ENCODE data around the gene PIK3AP1. TPM values are rescaled to one million over a fixed set of nuclear protein-coding genes. Genes with fewer than 3 reads are reported as not detected.

Gene PIK3AP1
- total and polyA plus RNA-seq, 2 of the 4 experiments (the other 2 are of a cell fraction) = under 0.01 to 0.14 TPM

- no peak overlapping the region for H3K56ac ChIP-seq (ENCODE audit: extremely low read depth, insufficient read depth, low read length)
- peaks cover 4% of the 10 kb centered on the region; the same call in 1 of the 2 replicates for H3K4me1 ChIP-seq (ENCODE audit: control insufficient read depth, insufficient read depth, low read length)
- WGBS, 2 experiments (ENCODE audit: extremely low coverage in 2 of 2, insufficient read length in 1 of 2) = 70% methylated on average over 2 of the region's 3 CpGs; no CpG with 5 or more reads in 1 of the 2 experiments
- H3K79me1 ChIP-seq (ENCODE audit: low read depth in 1 of 2, low read length in 2 of 2) = no peaks in the 10 kb centered on the region
- no peak overlapping the region for H3K27ac ChIP-seq (ENCODE audit: insufficient read depth, low read length)
- H2AFZ ChIP-seq (replicated peaks; ENCODE audit: low read length, poor library complexity) = no peak overlapping the region
- H2AK5ac ChIP-seq (ENCODE audit: low read depth, low read length) = no peak overlapping the region
- intact Hi-C loops (cut with micrococcal nuclease) (no loop called here), in situ Hi-C loops (cut with MboI; ENCODE audit: low sequenced_read_pairs) (no loop called here), dilution Hi-C loops (cut with HindIII; ENCODE audit: low sequenced_read_pairs, unreplicated experiment) (no loop called here)
- ATAC-seq (ENCODE audit: low read depth) (no peak), DNase-seq (no peak)
- no peak overlapping the region for H3K4me2 ChIP-seq (ENCODE audit: low read depth, low read length)
- no peak overlapping the region for H3K4ac ChIP-seq (ENCODE audit: low read depth, low read length)
- H3K27me3 ChIP-seq (ENCODE audit: control insufficient read depth, insufficient read depth, low read length) = peaks cover 3% of the 10 kb centered on the region
- H2BK5ac ChIP-seq (ENCODE audit: low read depth, low read length, poor library complexity, severe bottlenecking) = no peak overlapping the region
- H3K9me1 ChIP-seq (ENCODE audit: insufficient read depth, low read length) = peaks cover 5% of the 10 kb centered on the region
- H4K20me1 ChIP-seq (ENCODE audit: insufficient read depth, low read length) = no peaks in the 10 kb centered on the region
- no peak for TF ChIP-seq RAD21 (IDR thresholded peaks at IDR 0.05; ENCODE audit: low read length)
- no peak for TF ChIP-seq MAZ (IDR thresholded peaks at IDR 0.05; ENCODE audit: borderline replicate concordance, low read depth, low read length)
- TF ChIP-seq, protein P1, sequence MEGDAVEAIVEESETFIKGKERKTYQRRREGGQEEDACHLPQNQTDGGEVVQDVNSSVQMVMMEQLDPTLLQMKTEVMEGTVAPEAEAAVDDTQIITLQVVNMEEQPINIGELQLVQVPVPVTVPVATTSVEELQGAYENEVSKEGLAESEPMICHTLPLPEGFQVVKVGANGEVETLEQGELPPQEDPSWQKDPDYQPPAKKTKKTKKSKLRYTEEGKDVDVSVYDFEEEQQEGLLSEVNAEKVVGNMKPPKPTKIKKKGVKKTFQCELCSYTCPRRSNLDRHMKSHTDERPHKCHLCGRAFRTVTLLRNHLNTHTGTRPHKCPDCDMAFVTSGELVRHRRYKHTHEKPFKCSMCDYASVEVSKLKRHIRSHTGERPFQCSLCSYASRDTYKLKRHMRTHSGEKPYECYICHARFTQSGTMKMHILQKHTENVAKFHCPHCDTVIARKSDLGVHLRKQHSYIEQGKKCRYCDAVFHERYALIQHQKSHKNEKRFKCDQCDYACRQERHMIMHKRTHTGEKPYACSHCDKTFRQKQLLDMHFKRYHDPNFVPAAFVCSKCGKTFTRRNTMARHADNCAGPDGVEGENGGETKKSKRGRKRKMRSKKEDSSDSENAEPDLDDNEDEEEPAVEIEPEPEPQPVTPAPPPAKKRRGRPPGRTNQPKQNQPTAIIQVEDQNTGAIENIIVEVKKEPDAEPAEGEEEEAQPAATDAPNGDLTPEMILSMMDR (conservative IDR thresholded peaks at IDR 0.05; ENCODE audit: low read depth, low read length) = no peak
- TF ChIP-seq SMC3 (IDR thresholded peaks at IDR 0.05; ENCODE audit: low read depth, low read length) = no peak
- no peak for TF ChIP-seq CHD1 (IDR thresholded peaks at IDR 0.05; ENCODE audit: low read depth, low read length)
- TF ChIP-seq USF2 (IDR thresholded peaks at IDR 0.05; ENCODE audit: low read depth, low read length) = no peak
- H3K36me3 ChIP-seq (ENCODE audit: control insufficient read depth, insufficient read depth, low read length) = no peaks in the 10 kb centered on the region
- H3K23ac ChIP-seq (ENCODE audit: low read depth, low read length) = no peak overlapping the region
- no peak overlapping the region for H3K9ac ChIP-seq (ENCODE audit: low read depth, low read length)
- H2AK9ac ChIP-seq (replicated peaks; ENCODE audit: low read depth, low read length, poor library complexity) = no peak overlapping the region
- H3K18ac ChIP-seq (ENCODE audit: low read depth, low read length) = no peak overlapping the region
- no peaks in the 10 kb centered on the region for H3K9me3 ChIP-seq (ENCODE audit: control insufficient read depth, insufficient read depth, low read length)
- H3K14ac ChIP-seq (replicated peaks; ENCODE audit: low read depth, low read length) = no peak overlapping the region
- H2BK15ac ChIP-seq (ENCODE audit: low read depth, low read length) = no peak overlapping the region
- POLR2A ChIA-PET (ENCODE audit: unreplicated experiment) = no interaction called here
- no peak overlapping the region for H4K5ac ChIP-seq (ENCODE audit: low read depth, low read length)
- no peak overlapping the region for H4K8ac ChIP-seq (ENCODE audit: low read depth in 2 of 2, low read length in 2 of 2)
- BruUV-seq (replicated peaks) = no TSS peak
- CTCF ChIA-PET = no interaction called here
- no peak overlapping the region for H2BK20ac ChIP-seq (ENCODE audit: low read depth, low read length)
- H4K91ac ChIP-seq (ENCODE audit: insufficient read depth, low read depth, low read length) = no peak overlapping the region
- H2BK120ac ChIP-seq (ENCODE audit: low read depth, low read length) = no peak overlapping the region
- H3K4me3 ChIP-seq (ENCODE audit: insufficient read depth, low read depth, low read length) = no peak overlapping the region
Measured at GRCh38 chr10:96660297-96660696, 60.0 kb downstream of the PIK3AP1 start.
